OCI-M2 (cell line): ENCODE measurements around the gene PRPF6.

Experiments
- DNase-seq: peaks from one replicate; lab custom pipeline; 2025; ENCODE audit not compliant: unreplicated experiment; lab: John Stamatoyannopoulos, UW

PRPF6 gene

GRCh38 chr20:63980806-63981728, at the start of gene PRPF6:
Gene PRPF6 (plus strand): TSS chr20:63981132. CDS start chr20:63981246, 114 bp downstream.
- DNase-seq: peak; percentile 76

- no peak for DNase-seq
Measured at GRCh38 chr20:63931735-63932134, 49.2 kb upstream of the PRPF6 start.

GRCh38 chr20:63932606-63933160, 48.2 kb upstream of the PRPF6 start:
- no peak for DNase-seq

- no peak for DNase-seq
Measured at GRCh38 chr20:63933646-63934045, 47.3 kb upstream of the PRPF6 start.

- DNase-seq: no peak
Measured at GRCh38 chr20:63934271-63935068, 46.5 kb upstream of the PRPF6 start.

GRCh38 chr20:63935447-63935846, 45.5 kb upstream of the PRPF6 start:
- DNase-seq: no peak

- no peak for DNase-seq
Measured at GRCh38 chr20:63937596-63937995, 43.3 kb upstream of the PRPF6 start.

- DNase-seq: no peak
Measured at GRCh38 chr20:63939061-63939935, 41.6 kb upstream of the PRPF6 start.

GRCh38 chr20:63940071-63940471, 40.9 kb upstream of the PRPF6 start:
- DNase-seq: no peak

GRCh38 chr20:63940472-63941266, 40.3 kb upstream of the PRPF6 start:
- DNase-seq: no peak

GRCh38 chr20:63941282-63942081, 39.5 kb upstream of the PRPF6 start:
- DNase-seq: no peak

GRCh38 chr20:63942250-63942951, 38.5 kb upstream of the PRPF6 start:
- no peak for DNase-seq

- DNase-seq: no peak
Measured at GRCh38 chr20:63942969-63943807, 37.7 kb upstream of the PRPF6 start.

- no peak for DNase-seq
Measured at GRCh38 chr20:63943808-63944077, 37.2 kb upstream of the PRPF6 start.

GRCh38 chr20:63944078-63944941, 36.6 kb upstream of the PRPF6 start:
- no peak for DNase-seq

GRCh38 chr20:63945031-63945658, 35.8 kb upstream of the PRPF6 start:
- no peak for DNase-seq
